K562 (cell line): Measurements from ENCODE around the gene BST1. TPM values are rescaled to one million over a fixed set of nuclear protein-coding genes. Genes with fewer than 3 reads are reported as not detected.

Source experiments
- ATAC-seq: fragments of 200-7000 bp; cut with Tn5 transposase; 3 replicates; pipeline ENCODE4 v1.9.1; 2020; ENCODE audit warnings: moderate library complexity
- BruUV-seq: library from RNA; stranded (reverse); fragments of 400-500 nt; replicated peaks from 2 replicates; lab custom pipeline; 2021; lab: Mats Ljungman, UMichigan
- CTCF ChIA-PET: fragments of 300-600 bp; formaldehyde crosslinking; extraction: SDS; loops from one replicate; lab custom pipeline; 2021; ENCODE audit warnings: low intra/inter-chr PET ratio; lab: Yijun Ruan, JAX
- POLR2A ChIA-PET: fragments of 300-600, 350-650 bp; sonication (Branson Sonifier 250); formaldehyde crosslinking; extraction: SDS; loops from one replicate; lab custom pipeline; 2021; ENCODE audit warnings: antibody characterized with exemption, inconsistent platforms; lab: Yijun Ruan, JAX
- DNase-seq, 4 experiments: peaks; one replicate each; pipeline versions ENCODE4 v3.0.0 to v3.0.0-alpha.2; 2011 to 2018; ENCODE audit warnings: low spot score in 3 of 4, mixed read lengths in 3 of 4; ENCODE audit errors: extremely low read depth in 1 of 4
- FAIRE-seq: peaks from 2 replicates; lab custom pipeline; 2011; peaks lifted over from hg19 to GRCh38; lab: Jason Lieb, UNC
- H2AFZ ChIP-seq: 2 replicates; pipeline ENCODE4 v1.6.0; 2011; ENCODE audit warnings: low read depth, low read length, control low read depth, inconsistent platforms
- H3K27ac ChIP-seq: fragments of 200-600 bp; 3 replicates; pipeline ENCODE4 v1.8.0; 2011; ENCODE audit warnings: low read depth, mild to moderate bottlenecking, control low read depth, inconsistent platforms, low read length, moderate library complexity, mixed read lengths; ENCODE audit errors: extremely low read depth
- H3K27me3 ChIP-seq, 2 experiments: fragments of 300-600 bp in 1 of 2; 2 replicates in 1 of 2; 3 replicates in 1 of 2; pipeline versions ENCODE4 v1.6.0 to v1.8.0; 2011; ENCODE audit warnings: inconsistent platforms in 2 of 2, low read length in 2 of 2, mild to moderate bottlenecking in 1 of 2, mixed read lengths in 1 of 2, moderate library complexity in 1 of 2; ENCODE audit not compliant: control insufficient read depth in 2 of 2, insufficient read depth in 2 of 2
- H3K36me3 ChIP-seq: fragments of 300-600 bp; 3 replicates; pipeline ENCODE4 v1.8.0; 2011; ENCODE audit warnings: mild to moderate bottlenecking, low read length, inconsistent platforms; ENCODE audit not compliant: control insufficient read depth, insufficient read depth
- H3K4me1 ChIP-seq, 2 experiments: fragments of 200-600 bp in 1 of 2; replicated peaks in 1 of 2; 2 replicates in 1 of 2; 3 replicates in 1 of 2; pipeline versions ENCODE4 v1.5.1 to v1.8.0; 2011; ENCODE audit warnings: inconsistent platforms in 2 of 2, low read length in 2 of 2, mild to moderate bottlenecking in 1 of 2, mixed read lengths in 1 of 2, moderate library complexity in 1 of 2; ENCODE audit not compliant: control insufficient read depth in 2 of 2, insufficient read depth in 2 of 2
- H3K4me2 ChIP-seq: 2 replicates; pipeline ENCODE4 v1.6.1; 2011; ENCODE audit warnings: low read length, control low read depth, inconsistent platforms, mixed read lengths; ENCODE audit not compliant: insufficient read depth
- H3K4me3 ChIP-seq: fragments of 200-600 bp; sonication (generic), shearing (Covaris generic); 2 replicates; pipeline ENCODE4 v1.5.1; 2016; ENCODE audit warnings: control low read depth, inconsistent platforms
- H3K79me2 ChIP-seq: fragments of 200-600 bp; 3 replicates; pipeline ENCODE4 v1.8.0; 2011; ENCODE audit warnings: low read length, inconsistent platforms; ENCODE audit not compliant: control insufficient read depth, insufficient read depth
- H3K9ac ChIP-seq, 2 experiments: 2 replicates each; pipeline versions ENCODE4 v1.6.0 to v1.6.1; 2011; ENCODE audit warnings: low read depth in 2 of 2, low read length in 2 of 2, control low read depth in 1 of 2, inconsistent platforms in 1 of 2, mild to moderate bottlenecking in 1 of 2, mixed read lengths in 1 of 2; ENCODE audit not compliant: insufficient read depth in 1 of 2
- H3K9me1 ChIP-seq: one replicate; pipeline ENCODE4 v1.6.0; 2011; ENCODE audit warnings: inconsistent platforms, mild to moderate bottlenecking, low read length, moderate library complexity; ENCODE audit not compliant: control insufficient read depth, insufficient read depth
- H3K9me3 ChIP-seq: replicated peaks from 2 replicates; pipeline ENCODE4 v1.5.1; 2011; ENCODE audit warnings: low read depth, low read length, inconsistent platforms; ENCODE audit not compliant: control insufficient read depth, insufficient read depth
- H4K20me1 ChIP-seq: replicated peaks from 2 replicates; pipeline ENCODE4 v1.6.1; 2011; ENCODE audit warnings: low read length, inconsistent platforms, mixed read lengths; ENCODE audit not compliant: control insufficient read depth, insufficient read depth
- ARHGAP35 ChIP-seq: fragments of 450-650 bp; IDR thresholded peaks from 2 replicates; pipeline ENCODE4 v1.6.1; 2018; ENCODE audit not compliant: partially characterized antibody
- HMGXB4 ChIP-seq: sonication (generic); formaldehyde crosslinking; IDR thresholded peaks from 2 replicates; pipeline ENCODE4 v1.8.1; 2023; ENCODE audit warnings: mild to moderate bottlenecking, missing genetic modification reagents
- REST ChIP-seq, 2 experiments: fragments of 450-650 bp; formaldehyde crosslinking in 1 of 2; IDR thresholded peaks; 2 replicates each; pipeline versions ENCODE4 v1.4.0 to v1.6.1; 2014 to 2020; ENCODE audit warnings: mild to moderate bottlenecking in 2 of 2, borderline replicate concordance in 1 of 2, low read depth in 1 of 2
- SAFB2 ChIP-seq: fragments of 200-400 bp; formaldehyde crosslinking; IDR thresholded peaks from 2 replicates; pipeline ENCODE4 v1.6.1; 2018; ENCODE audit warnings: borderline replicate concordance, low read length, low read depth, moderate library complexity; ENCODE audit not compliant: severe bottlenecking
- TSHZ1 ChIP-seq: fragments of 250-450 bp; sonication (Bioruptor Pico); IDR thresholded peaks from 2 replicates; pipeline ENCODE4 v1.4.0; 2020; ENCODE audit warnings: mild to moderate bottlenecking, moderate library complexity
- U2AF2 ChIP-seq: fragments of 200-400 bp; formaldehyde crosslinking; optimal IDR thresholded peaks from 2 replicates; pipeline ENCODE3; 2017; ENCODE audit warnings: low read depth, mild to moderate bottlenecking, low read length
- WGBS: fragments of 100-300 bp; shearing (Covaris generic); methylation state at CpG from one replicate; pipeline ENCODE4 v1.1.6; 2016; ENCODE audit warnings: low coverage, mixed read lengths; ENCODE audit not compliant: insufficient coverage; ENCODE audit errors: missing lambda C conversion rate; 5-methylcytosine and 5-hydroxymethylcytosine counted together
- in situ Hi-C: fragments of 300-500 bp; cut with MboI; formaldehyde crosslinking; loops from 4 replicates; pipeline ENCODE4 v1.15.0; 2018; ENCODE audit warnings: inconsistent platforms, mixed read lengths
- intact Hi-C: fragments of 100-400 bp; cut with micrococcal nuclease; formaldehyde crosslinking; loops from 2 replicates; pipeline ENCODE4 v1.14.2; 2022
- polyA plus RNA-seq, 8 experiments: library from polyadenylated mRNA; depleted of rRNA in 4 of 8; stranded (reverse) in 5 of 8; unstranded in 3 of 8; fragments of >200 nt; fragmentation: Nextera tagmentation in 2 of 8; fragmentation: Illumina TruSeq in 1 of 8; extraction: Ambion mirVana in 2 of 8; extraction: Trizol in 1 of 8; gene quantifications; 2 replicates each; pipeline versions ENCODE4 v1.2.1 to v1.2.3, GENCODE V29; 2011 to 2014; ENCODE audit warnings: inconsistent platforms in 1 of 8, missing spikeins in 1 of 8
- total RNA-seq, 7 experiments: library from RNA; depleted of rRNA in 6 of 7; stranded (reverse); fragments of >200 nt in 6 of 7; fragmentation: Illumina TruSeq in 2 of 7; extraction: Trizol in 2 of 7; gene quantifications; 2 replicates each; pipeline versions ENCODE4 v1.2.1 to v1.2.3, GENCODE V29; 2011 to 2021; ENCODE audit warnings: low replicate concordance in 1 of 7

The BST1 gene
- total and polyA plus RNA-seq, 9 of the 15 experiments (the other 6 are each of a cell fraction or from before 2014, with no cell fraction given): 0.04 to 0.38 (median 0.07) TPM; not detected in 6

GRCh38 chr4:15749001-15749400, 46.1 kb downstream of the BST1 start:
- CTCF ChIA-PET: no interaction called here
- TF ChIP-seq SAFB2 (no peak), TSHZ1 (no peak), U2AF2 (no peak), REST (IDR thresholded peaks at IDR 0.05; ENCODE audit: borderline replicate concordance) (no peak), REST (CRISPR knock-in tag; IDR thresholded peaks at IDR 0.05; ENCODE audit: low read depth) (no peak), HMGXB4 (no peak), ARHGAP35 (no peak)

More at GRCh38 chr4:15749001-15749400, 46.1 kb downstream of the BST1 start:
- no TSS peak for BruUV-seq
- in situ Hi-C loops (no loop called here), intact Hi-C loops (no loop called here)
- no peak overlapping the region for H3K27ac ChIP-seq
- FAIRE-seq (no peak), DNase-seq (no peak), ATAC-seq (no peak)
- no peak overlapping the region for H3K4me3 ChIP-seq
- no peaks in the 10 kb centered on the region for H3K9me1 ChIP-seq
- H3K79me2 ChIP-seq: no peaks in the 10 kb centered on the region
- no peak overlapping the region for H2AFZ ChIP-seq
- no peaks in the 10 kb centered on the region for H4K20me1 ChIP-seq
- peaks cover 0 to 6% of the 10 kb centered on the region in 2 experiments; a peak in 1 of 5 replicates for H3K27me3 ChIP-seq
- H3K4me1 ChIP-seq: no peaks in the 10 kb centered on the region
- POLR2A ChIA-PET: no interaction called here
- no peak overlapping the region for H3K9ac ChIP-seq
- H3K4me2 ChIP-seq: no peak overlapping the region
- 0% methylated on average over 6 of the region's 6 CpGs for WGBS
- no peaks in the 10 kb centered on the region for H3K9me3 ChIP-seq
- H3K36me3 ChIP-seq: no peaks in the 10 kb centered on the region
